Breast epithelium (tissue), 4 donors: Measurements from ENCODE around the gene CLN6. TPM values are rescaled to one million over a fixed set of nuclear protein-coding genes. Genes with fewer than 3 reads are reported as not detected.
A peak's percentile ranks its signal among the peaks of the same experiment; 100 is the strongest.

Source experiments
- DNase-seq, 2 donors: peaks; one replicate each; pipeline ENCODE4 v3.0.0-alpha.2; 2019; ENCODE audit warnings: low spot score in 2 of 2
- H3K27ac ChIP-seq, 2 donors: fragments of 200-600 bp; sonication (generic) in 1 of 2; one replicate each; pipeline ENCODE4 v1.5.1; 2016 to 2019; ENCODE audit warnings: mild to moderate bottlenecking in 1 of 2
- H3K27me3 ChIP-seq, 2 donors: fragments of 200-600 bp; sonication (generic) in 1 of 2; one replicate each; pipeline versions ENCODE4 v1.5.1 to v1.6.0; 2017 to 2019; ENCODE audit warnings: control low read depth in 1 of 2, mild to moderate bottlenecking in 1 of 2
- H3K36me3 ChIP-seq: fragments of 200-600 bp; one replicate; pipeline ENCODE4 v1.5.1; 2019
- H3K4me1 ChIP-seq, 2 donors: fragments of 200-600 bp; sonication (generic); one replicate each; pipeline ENCODE4 v1.5.1; 2016 to 2019; ENCODE audit warnings: control low read depth in 1 of 2
- H3K4me3 ChIP-seq, 3 donors: fragments of 200-600 bp; sonication (generic); 1 replicate in 2 of 3; 2 replicates in 1 of 3; pipeline ENCODE4 v1.5.1; 2016 to 2019; ENCODE audit warnings: mild to moderate bottlenecking in 3 of 3, moderate library complexity in 2 of 3
- H3K9me3 ChIP-seq, 2 donors: fragments of 200-600 bp; sonication (generic) in 1 of 2; one replicate each; pipeline ENCODE4 v1.5.1; 2016 to 2019; ENCODE audit warnings: control low read depth in 1 of 2
- POLR2A ChIP-seq: fragments of 450-650 bp; IDR thresholded peaks from one replicate; pipeline ENCODE4 v1.6.1; 2016; ENCODE audit warnings: antibody characterized with exemption, mild to moderate bottlenecking, moderate library complexity
- POLR2AphosphoS5 ChIP-seq, 3 donors: sonication (generic); formaldehyde crosslinking; IDR thresholded peaks; one replicate each; pipeline ENCODE4 v1.6.1; 2017; ENCODE audit warnings: antibody characterized with exemption in 3 of 3
- intact Hi-C: fragments of 100-400 bp; cut with DNase I; formaldehyde crosslinking; loops from one replicate; pipeline ENCODE4 v1.15.1; 2023; ENCODE audit warnings: low total_unique reads
- total RNA-seq, 3 donors: library from RNA; depleted of rRNA; stranded (reverse); fragments of >200 nt; gene quantifications; one replicate each; pipeline ENCODE4 v1.1.0, GENCODE V29; 2016
- TF ChIP-seq, protein P1 (sequence below), 3 donors: fragments of 450-650 bp; IDR thresholded peaks; one replicate each; pipeline ENCODE4 v1.5.1; 2016 to 2017; ENCODE audit warnings: antibody characterized with exemption in 3 of 3, mild to moderate bottlenecking in 3 of 3, moderate library complexity in 3 of 3

Gene CLN6
- total RNA-seq, 3 donors from 2014 or later = 16.5 to 23.1 (median 18.4) TPM

DNA sequence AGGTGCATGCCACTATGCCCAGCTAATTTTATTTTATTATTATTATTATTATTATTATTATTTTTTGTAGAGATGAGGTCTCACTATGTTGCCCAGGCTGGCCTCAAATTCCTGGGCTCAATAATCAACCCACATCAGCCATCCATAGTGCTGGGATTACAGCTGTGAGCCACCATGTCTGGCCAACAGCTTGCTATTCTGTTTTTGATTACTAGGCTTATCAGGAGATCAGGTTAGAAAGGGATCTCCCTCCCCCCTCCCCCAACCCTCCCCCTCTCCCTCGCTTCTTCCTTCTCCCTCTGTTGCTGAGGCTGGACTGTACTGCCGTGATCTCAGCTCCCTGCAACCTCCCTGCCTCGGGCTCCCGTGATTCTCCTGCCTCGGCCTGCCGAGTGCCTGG, 8.6 kb downstream of the CLN6 start:
- intact Hi-C loops = no loop called here
- Histone ChIP-seq H3K27me3 (no peaks in the 10 kb centered on the region), H3K36me3 (no peaks in the 10 kb centered on the region), H3K27ac (no peak overlapping the region), H3K4me3 (no peak overlapping the region), H3K9me3 (no peaks in the 10 kb centered on the region), H3K4me1 (no peaks in the 10 kb centered on the region)
- no peak for TF ChIP-seq POLR2AphosphoS5 (IDR thresholded peaks at IDR 0.05)
- TF ChIP-seq, protein P1, sequence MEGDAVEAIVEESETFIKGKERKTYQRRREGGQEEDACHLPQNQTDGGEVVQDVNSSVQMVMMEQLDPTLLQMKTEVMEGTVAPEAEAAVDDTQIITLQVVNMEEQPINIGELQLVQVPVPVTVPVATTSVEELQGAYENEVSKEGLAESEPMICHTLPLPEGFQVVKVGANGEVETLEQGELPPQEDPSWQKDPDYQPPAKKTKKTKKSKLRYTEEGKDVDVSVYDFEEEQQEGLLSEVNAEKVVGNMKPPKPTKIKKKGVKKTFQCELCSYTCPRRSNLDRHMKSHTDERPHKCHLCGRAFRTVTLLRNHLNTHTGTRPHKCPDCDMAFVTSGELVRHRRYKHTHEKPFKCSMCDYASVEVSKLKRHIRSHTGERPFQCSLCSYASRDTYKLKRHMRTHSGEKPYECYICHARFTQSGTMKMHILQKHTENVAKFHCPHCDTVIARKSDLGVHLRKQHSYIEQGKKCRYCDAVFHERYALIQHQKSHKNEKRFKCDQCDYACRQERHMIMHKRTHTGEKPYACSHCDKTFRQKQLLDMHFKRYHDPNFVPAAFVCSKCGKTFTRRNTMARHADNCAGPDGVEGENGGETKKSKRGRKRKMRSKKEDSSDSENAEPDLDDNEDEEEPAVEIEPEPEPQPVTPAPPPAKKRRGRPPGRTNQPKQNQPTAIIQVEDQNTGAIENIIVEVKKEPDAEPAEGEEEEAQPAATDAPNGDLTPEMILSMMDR (IDR thresholded peaks at IDR 0.05) = no peak
- no peak for TF ChIP-seq POLR2A
- DNase-seq = peak in 1 of 2 donors; percentile 2

DNA sequence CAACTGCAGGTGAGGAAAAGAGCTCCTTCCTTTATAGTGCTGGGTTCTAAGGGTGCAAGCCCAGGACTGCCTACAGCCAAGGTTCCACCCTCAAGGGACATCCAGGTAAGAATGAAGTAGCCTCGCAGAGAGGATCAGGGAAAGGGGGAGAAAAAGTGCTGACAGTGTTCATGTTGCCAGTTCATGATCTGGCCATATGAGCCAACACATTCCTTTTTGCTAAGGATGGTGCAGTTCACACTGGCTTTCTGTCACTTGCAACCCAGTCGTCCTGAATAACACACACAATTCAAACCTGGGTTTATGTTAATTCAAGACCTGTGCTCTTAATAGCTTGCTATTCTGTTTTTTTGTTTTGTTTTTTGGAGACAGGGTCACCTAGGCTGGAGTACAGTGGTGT, 9.0 kb downstream of the CLN6 start:
- peak in 1 of 2 donors; percentile 0 for DNase-seq
- Histone ChIP-seq H3K4me1 (no peaks in the 10 kb centered on the region), H3K27ac (no peak overlapping the region), H3K36me3 (no peaks in the 10 kb centered on the region), H3K27me3 (no peaks in the 10 kb centered on the region), H3K9me3 (no peaks in the 10 kb centered on the region), H3K4me3 (no peak overlapping the region)
- intact Hi-C loops = no loop called here
- TF ChIP-seq, protein P1 (IDR thresholded peaks at IDR 0.05) = no peak
- no peak for TF ChIP-seq POLR2A

DNA sequence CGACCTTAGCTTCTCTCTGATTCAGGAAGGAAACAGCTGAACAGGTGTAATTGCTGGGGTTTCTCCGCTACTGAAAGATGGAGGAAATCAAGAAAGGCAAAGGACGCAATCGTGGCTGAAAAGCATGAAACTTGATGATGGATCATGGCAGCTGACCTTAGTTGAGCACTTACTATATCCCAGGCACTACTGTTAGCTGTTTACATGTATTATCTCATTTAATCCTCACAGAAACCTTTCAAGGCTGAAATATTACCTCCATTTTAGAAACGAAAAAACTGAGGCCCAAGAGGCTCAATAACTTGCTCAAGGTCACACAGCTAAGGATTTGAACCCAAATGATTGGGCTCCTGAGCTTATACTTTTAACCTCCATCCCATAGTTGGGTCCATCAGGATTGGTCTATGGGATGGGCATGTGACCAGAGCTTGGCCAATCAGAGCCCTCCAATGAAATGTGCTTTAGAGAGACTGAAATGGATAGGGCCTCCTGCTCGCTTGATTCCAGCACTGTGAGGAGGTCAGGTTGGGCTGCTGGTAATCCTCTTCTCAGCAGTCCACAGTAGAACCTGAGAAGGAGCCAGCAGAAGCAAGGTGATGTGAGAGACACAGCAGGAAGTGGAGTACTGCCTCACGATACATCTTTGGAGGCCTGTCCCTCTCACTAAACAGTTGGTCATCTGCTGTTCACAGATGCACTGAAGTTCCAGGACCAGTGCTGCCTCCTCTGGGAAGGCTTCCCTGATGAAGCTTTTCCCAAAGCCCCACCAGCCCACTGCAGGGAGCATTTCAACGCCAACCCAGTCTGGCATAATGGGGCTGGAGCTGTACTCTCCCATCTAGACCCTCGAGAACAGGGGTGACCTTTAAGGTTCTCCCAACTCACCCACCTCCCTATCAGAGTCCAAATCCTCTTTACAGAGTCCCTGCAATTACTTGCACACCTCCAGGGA, 10.4 kb downstream of the CLN6 start:
- Histone ChIP-seq H3K36me3 (no peaks in the 10 kb centered on the region), H3K4me3 (no peak overlapping the region), H3K4me1 (no peaks in the 10 kb centered on the region), H3K27ac (no peak overlapping the region), H3K9me3 (no peaks in the 10 kb centered on the region), H3K27me3 (no peaks in the 10 kb centered on the region)
- TF ChIP-seq POLR2AphosphoS5 (IDR thresholded peaks at IDR 0.05) = no peak
- TF ChIP-seq, protein P1 (IDR thresholded peaks at IDR 0.05) = no peak
- TF ChIP-seq POLR2A = no peak
- intact Hi-C loops = no loop called here
- no peak for DNase-seq

DNA sequence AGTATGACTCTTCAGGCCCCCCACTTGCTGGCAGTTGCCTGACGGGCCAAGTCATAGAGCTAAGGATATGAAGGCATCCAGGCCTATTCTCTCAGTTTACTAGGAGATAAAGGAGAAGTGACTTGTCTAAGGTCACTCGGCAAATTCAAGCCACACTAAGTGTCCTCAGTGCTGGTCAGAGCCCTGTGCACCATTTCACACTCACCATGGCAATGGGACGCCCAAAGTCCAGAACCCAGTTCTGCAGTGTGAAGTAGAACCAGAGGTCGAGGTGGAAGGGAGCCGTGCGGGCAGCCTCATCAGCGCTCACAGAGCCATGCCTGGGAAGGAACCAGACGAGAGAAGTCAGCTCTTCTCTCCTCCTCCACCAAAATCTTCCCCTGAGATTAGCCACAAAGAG, 11.2 kb downstream of the CLN6 start:
- no peaks in the 10 kb centered on the region for H3K27me3 ChIP-seq
- TF ChIP-seq, protein P1 (IDR thresholded peaks at IDR 0.05) = no peak
- no peak for TF ChIP-seq POLR2A
- no peak for TF ChIP-seq POLR2AphosphoS5 (IDR thresholded peaks at IDR 0.05)
- H3K9me3 ChIP-seq = no peaks in the 10 kb centered on the region
- H3K36me3 ChIP-seq = no peaks in the 10 kb centered on the region
- no peaks in the 10 kb centered on the region for H3K4me1 ChIP-seq
- intact Hi-C loops = no loop called here
- H3K27ac ChIP-seq = no peak overlapping the region
- DNase-seq = no peak
- no peak overlapping the region for H3K4me3 ChIP-seq

DNA sequence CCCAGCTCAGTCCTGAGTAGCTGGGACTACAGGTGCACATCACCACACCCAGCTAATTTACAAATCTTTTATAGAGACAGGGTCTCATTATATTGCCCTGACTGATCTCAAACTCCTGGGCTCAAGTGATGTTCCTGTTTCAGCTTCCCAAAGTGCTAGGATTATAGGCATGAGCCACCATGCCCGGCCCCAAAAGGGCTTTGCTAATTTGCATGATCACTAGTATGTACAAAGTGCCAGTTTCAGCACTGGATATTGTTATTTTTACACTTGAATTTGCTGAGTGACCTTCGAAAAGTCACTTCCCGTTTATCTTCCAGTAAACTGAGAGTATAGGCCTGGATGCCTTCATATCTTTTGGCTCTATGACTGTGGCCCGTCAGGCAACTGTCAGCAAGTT, 12.2 kb downstream of the CLN6 start:
- Histone ChIP-seq H3K4me3 (no peak overlapping the region), H3K4me1 (no peaks in the 10 kb centered on the region), H3K36me3 (no peaks in the 10 kb centered on the region), H3K27me3 (no peaks in the 10 kb centered on the region), H3K9me3 (no peaks in the 10 kb centered on the region), H3K27ac (no peak overlapping the region)
- intact Hi-C loops = no loop called here
- TF ChIP-seq, protein P1 (IDR thresholded peaks at IDR 0.05) = no peak
- TF ChIP-seq POLR2A = no peak
- TF ChIP-seq POLR2AphosphoS5 (IDR thresholded peaks at IDR 0.05) = no peak
- DNase-seq = no peak
